ENCODE results near the gene DPM1.

DPM1 gene

DNA sequence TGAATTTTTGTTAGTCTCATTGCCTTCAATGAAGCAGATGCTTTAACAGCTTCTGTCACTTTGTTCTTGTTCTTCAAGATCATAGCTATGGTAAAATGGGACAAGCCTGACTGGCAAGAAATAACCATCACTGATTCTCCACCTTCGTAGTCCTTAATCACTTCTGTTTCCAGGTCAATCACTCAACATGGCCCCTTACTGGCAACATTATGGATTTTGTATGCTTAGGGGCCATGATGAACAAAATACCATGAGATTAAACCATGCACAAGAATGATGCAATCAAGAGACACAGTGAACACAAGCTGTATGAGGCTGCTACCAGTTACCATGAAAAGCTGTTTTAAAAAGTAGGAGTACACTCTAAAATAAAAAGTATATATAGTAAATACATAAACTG is 59.9 kb downstream of the DPM1 start:
- DNase-seq (ENCODE audit: low read depth in 3 of 3) = no peak

DNA sequence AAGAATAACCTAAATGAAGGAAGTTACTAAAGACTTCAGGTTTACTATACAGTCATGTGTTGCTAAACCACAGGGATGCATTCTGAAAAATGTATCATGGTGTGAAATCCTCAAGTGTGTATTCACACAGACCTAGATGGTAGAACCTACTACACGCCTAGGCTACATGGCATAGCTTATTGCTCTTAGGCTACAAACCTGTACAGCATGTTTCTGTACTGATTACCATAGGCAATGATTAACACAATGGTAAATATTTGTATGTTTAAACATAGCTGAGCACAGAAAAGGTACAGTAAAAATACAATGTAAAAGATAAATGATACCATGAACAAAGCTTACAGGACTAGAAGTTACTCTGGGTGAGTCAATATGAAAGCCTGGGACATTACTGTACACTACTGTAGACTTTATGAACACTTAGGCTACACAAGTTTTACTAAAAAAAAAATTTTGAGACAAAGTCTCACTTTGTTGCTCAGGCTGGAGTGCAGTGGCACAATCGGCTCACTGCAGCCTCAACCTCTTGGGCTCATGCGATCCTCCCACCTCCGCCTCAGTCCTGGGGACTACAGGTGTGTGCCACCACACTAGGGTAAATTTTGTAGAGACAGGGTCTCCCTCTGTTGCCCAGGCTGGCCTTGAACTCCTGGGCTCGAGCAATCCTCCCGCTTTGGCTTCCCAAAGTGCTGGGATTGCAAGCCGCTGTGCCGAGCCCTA is 63.1 kb downstream of the DPM1 start:
- DNase-seq (ENCODE audit: low read depth in 3 of 3) = no peak

- DNase-seq (ENCODE audit: low read depth in 3 of 3) = no peak
Observed at GRCh38 chr20:50893620-50894019, 64.7 kb downstream of the DPM1 start.

GRCh38 chr20:50892394-50892793 is 65.9 kb downstream of the DPM1 start:
- no peak for DNase-seq (ENCODE audit: low read depth in 3 of 3)

DNA sequence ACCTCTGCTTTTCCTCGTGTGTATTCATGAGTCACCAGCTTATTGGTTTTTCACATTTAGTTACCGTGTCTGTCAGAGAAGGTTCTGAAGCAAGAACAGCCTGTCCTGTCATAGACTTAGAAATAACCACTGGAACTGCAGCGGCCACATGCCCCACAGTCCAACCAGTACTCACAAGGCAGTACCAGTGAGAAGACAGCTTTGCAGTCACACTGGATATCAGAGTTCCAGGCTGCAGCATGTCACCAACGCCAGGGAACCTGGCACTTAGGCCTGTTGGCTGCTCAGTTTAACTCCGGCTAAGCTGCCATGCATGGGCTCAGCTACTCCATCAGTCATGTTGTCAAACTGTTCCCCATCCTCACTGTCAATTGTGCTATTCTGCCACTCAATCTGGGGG is 67.2 kb downstream of the DPM1 start:
- DNase-seq (ENCODE audit: low read depth in 3 of 3) = no peak

DNA sequence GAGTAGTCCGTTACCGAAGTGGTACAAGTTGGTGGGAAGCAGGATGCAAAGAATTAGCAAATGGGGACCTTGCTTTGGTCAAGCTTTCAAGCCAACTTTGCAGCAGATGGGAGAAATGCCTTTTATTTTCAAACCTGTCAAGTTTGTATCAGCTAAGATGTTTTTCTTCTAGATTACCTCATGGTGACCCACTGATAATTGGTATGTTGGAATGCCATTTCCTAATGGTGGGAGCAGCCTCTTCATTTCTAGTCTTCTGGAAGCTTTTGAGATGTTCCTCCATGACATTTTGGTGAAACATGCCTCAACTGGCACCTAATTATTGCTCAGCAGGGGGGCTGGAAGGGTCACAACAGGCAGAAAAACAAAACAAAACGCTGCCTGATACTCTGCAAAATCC is 70.8 kb downstream of the DPM1 start:
- no peak for DNase-seq (ENCODE audit: low read depth in 3 of 3)

DNA sequence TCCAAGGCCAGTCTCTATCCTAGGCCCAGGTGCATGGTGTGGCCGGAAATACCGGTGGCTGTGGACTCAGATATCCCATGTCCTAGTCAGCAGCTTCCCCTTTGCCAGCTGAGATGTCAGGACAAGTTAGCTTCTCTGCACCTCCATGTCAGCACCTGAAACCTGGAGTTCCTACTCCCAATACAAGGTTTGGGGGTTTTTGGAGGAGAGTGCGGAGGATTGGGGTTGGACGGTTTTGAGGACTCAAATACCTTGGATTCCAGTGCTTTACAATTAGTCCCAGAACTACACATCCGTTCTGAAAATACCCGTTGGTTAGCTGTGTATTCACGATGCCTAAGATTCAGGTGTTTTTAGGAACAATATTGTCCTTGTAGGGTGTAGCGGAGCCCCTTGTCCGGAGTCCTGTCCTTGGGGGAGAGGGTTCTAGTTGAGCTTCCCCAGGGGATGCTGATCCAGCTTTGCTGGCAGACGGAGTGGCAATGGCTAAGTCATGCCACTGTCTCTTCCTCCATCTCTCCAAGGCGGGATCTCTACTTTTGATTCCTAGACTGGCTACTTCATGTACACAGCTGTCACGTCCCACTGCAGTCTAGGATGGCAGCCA is 72.0 kb downstream of the DPM1 start:
- no peak for DNase-seq (ENCODE audit: low read depth in 3 of 3)

DNA sequence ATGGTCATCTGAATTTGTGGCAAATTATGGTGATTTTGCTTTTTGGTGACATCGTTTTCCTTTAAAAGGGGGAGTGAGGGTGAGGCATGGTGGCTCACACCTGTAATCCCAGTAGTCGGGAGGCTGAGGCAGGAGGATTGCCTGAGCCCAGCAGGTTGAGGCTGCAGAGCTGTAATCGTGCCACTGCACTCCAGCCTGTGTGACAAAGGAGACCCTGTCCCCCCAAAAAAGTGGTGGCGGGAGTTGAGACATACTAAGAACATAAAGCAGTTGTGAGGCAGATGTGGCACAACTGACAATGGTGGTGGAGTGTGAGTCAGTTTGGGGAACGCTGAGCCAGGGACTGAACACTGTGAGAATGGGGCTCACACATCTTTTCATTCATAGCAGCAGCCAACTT is 72.6 kb downstream of the DPM1 start:
- DNase-seq (ENCODE audit: low read depth in 3 of 3) = no peak

GRCh38 chr20:50885068-50885467 is 73.3 kb downstream of the DPM1 start:
- no peak for DNase-seq (ENCODE audit: low read depth in 3 of 3)
